ENCODE results near the gene PTH2.

PTH2 gene

DNA sequence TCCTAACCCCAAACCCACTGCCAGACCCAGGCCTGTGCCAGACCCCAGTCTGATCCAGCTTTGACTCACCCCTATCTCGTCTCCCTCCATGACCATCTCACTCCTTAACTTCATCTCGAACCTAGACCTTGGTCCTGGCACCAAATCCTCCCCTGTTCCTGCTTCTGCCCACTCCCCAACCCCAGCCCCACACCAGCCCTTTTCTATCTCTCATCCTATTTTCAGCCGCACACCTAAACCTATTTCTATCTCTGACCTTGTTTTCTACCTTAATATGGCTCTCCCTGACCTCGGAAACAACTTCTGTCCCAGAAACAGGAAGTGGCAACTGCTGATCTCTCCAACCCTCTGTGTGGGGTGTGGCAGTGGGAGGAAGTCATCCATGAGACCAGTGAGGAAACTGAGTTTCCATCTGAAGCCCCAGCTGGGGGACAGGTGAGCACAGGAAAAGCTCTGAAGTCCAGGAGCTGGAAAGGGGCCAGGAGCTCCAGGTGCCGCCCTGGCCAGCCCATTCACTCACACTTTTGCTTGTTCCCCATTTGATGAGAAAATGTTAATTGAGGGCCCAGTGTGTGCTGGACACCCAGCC lies 13.7 kb downstream of the PTH2 start:
- DNase-seq: peak; percentile 24

DNA sequence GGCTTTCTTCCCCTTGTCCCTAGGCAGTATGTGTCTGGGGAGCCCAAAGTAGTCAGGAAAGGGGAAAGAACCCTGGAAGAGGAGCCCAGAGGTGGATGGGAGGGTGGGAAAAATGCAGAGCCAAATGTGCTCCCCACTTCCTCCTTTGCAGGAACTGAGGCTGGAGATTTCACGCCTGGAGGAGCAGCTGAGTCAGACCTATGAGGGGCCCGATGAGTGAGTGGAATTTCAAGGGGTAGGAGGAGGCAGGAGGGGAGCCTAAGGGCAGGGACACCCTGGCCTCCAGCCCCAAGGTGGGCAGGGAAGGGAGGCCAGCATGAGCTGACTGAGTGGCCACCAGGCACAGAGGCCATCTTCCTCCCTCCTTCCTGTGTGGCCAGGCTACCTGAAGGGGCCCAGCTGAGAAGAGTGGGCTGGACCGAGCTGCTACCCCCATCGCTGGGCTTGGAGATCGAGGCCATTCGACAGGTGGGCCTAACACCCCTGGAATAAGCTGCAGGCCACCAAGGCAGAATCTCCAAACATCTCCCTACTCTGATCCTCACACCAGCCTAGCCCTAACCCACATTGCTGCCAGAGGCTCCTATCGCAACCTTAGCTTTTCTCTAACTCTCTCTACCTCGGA lies 14.3 kb downstream of the PTH2 start:
- no peak for DNase-seq

DNA sequence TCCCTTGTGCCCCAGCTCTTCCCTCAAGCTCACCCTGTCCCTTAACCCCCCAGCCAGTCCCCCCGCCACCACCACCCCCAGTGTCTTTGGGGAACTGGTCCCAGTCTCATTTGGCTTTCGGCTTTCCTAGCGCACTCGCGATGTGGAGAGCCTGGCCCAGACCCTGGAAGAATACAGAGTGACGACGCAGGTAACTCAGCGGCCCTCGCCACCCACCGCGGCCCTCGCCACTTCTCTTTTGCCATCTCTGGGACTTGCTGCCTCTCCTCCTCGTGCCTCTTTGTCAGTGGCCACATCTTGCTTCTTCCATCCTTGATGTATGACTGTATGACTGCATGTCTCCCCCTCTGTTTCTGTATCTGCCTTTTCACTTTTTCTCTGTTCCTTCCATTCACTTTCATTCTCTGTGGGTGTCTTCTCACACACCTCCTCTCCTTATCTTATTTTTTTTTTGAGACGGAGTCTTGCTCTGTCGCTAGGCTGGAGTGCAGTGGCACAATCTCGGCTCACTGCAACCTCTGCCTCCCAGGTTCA lies 15.7 kb downstream of the PTH2 start:
- no peak for DNase-seq

DNA sequence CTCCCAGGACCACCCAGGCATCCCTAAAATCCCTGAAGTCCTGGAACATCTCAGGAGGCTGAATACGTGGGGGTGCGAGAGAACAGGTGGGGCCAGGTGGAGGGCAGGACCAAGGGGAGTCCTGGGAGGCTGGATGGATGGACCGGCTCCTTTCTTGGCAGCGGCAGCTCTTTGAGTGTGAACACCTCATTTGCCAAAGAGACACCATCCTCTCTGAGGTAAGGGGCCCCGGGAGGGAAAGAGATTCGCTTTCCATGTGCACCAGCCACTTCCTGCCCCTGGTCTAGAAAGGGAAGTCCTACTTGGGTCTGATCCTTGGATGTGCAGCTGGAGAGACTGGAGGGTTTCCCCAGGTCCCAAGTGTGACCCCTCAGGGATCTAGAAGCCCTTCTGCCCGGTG lies 16.2 kb downstream of the PTH2 start:
- no peak for DNase-seq

DNA sequence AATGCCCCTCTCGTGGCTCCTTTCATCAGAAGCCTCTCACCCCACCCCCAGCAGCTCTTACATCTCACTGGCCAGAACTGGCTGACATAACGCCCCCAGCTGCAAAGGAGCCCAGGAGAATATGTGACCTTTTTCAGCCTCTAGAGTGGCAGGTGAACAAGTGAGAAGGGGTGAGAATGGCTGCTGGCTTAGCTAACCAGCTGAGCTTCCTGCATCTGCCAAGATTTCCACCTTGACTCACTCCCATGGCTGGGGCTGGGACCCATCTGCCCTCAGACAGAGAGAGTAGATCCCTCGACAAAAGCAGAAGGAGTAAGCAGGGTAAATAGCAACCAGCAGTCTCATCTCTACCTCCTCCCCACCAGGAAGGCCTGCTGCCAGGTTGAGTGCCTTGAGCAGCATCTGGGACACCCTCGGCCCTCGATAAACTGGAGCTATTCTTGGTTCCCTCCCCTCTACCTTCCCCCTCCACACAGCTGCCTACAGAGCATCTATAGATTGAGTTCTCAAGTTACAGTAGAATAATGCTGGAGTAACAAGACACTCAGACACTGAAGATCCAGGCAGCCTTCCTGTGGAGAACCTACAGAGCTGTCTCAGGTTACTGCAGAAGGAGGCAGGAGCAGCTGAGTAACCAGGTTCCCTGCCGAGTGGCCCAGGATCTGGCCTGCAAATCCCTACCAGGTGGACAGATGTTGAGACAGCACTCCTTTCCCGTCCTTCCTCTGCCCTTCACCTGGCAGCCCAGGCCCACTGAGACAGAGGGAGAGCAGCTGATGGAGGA lies 19.6 kb downstream of the PTH2 start:
- DNase-seq: no peak

DNA sequence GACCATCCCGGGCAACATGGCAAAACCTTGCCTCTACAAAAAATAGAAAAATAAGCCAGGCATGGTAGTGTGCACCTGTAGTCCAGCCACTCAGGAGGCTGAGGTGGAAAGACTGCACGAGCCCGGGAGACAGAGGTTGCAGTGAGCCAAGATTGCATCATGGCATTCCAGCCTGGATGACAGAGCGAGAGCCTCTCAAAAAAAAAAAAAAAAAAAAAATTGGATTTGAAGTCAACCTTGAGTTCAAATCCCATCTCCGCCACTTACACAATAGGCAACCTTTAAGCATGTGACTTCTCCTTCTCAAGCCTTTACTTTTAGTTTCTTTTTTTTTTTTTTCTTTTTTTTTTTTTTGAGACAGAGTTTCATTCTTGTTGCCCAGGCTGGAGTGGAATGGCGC lies 23.2 kb downstream of the PTH2 start:
- no peak for DNase-seq

DNA sequence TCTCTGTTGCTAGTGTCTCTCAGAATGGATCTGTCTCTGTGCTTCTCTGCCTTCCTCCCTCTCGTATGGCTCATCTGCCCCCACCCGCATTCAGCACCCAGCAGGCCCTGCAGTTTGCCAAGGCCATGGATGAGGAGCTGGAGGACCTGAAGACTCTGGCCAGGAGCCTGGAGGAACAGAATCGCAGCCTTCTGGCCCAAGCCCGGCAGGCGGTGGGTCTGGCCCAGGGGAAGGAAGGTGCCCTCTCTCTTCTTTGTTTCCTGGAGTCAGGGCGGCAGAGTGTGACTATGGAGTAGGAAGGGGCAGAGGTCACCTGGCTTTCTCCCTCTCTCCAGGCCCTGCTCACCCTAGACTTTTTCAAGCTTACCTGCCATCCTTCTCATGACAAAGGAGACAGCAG lies 24.3 kb downstream of the PTH2 start:
- no peak for DNase-seq

DNA sequence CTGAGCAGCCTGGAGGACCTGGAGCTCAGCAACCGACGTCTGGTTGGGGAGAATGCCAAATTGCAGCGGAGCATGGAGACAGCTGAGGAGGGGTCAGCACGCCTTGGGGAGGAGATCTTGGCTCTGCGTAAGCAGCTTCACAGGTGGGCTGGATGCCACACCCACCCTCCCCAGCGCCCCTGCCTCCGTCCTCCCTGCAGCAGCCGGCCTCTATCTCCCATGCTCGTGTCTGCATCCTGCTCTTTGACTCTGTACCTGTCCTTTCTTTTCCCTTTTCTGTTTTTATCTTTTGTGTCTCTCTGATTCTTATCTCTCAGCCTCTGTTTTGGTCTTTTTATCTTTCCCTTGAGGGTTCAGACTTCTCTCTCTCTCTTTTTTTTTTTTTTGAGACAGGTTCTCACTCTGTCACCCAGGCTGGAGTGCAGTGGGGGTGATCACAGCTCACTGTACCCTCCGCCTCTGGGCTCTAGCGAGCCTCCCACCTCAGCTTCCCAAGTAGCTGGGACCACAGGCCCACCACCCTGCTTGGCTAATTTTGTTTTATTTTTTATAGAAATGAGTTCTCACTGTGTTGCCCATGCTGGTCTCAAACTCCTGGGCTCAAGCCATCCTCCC lies 25.1 kb downstream of the PTH2 start:
- no peak for DNase-seq

DNA sequence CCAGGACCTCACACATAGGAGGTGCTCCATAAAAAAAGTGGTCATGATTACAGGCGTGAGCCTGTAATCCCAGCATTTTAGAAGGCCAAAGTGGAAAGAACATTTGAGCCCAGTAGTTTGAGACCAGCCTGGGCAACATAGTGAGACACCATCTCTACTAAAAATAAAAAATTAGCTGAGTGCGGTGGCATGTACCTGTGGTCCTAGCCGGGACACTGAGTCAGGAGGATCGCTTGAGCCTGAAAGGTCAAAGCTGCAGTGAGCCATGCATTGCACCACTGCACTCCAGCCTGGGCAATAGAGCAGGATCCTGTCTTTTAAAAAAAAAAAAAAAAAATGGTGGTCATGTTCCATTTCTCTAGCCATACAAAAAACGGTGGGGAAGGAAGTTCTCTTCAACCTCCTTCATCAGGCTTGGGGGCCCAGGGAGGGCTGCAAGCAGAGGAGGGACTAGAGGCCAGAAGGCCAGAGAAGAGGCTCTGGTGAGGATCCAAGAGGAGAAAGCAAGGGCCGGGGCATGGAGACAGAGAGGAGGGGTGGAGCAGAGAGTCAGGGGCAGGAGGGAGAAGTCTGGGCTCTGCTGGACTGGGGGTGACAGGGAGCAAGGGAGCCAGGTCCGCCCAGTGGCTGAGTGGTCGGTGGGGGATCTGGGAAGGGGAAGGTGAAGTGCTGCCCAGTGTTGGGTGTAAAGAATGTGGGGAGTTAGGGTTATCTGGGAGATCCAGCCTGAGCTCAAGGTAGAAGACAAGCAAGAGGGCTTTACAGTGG lies 26.3 kb downstream of the PTH2 start:
- no peak for DNase-seq

DNA sequence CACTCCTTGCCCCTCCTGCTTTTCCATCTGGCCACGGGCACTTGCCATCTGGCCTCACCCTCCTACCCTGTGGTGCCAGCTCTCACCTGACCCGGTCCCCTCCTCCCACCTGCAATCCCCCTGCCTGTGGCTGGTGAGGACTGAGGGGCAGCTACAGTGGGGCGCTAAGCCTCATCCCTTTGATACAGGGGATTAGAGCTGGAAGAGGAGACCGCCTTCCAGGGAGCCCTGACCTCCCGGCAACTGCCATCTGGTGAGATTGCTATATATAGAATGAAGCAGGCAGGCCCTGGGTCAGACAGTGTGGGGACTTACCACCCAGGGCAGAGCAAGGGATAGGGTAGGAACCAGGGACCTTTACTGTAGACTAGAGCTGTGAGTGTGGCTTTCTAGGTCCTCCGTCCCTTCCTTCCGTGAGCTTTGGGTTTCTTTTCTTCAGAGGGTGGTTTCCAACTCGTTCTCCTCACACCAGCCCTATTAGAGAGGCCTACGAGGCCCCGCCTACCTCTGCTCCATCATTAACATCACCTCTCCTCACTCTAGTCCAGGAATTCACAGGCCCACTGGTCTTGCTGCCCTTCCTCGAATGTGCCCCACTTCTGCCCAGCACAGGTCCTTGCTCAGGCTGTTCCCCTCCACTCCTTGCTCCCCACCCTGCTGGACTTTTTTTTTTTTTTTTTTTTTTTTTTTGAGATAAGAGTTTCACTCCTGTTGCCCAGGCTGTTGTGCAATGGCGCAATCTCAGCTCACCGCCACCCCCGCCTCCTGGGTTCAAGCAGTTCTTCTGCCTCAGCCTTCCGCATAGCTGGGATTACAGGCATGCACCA lies 27.4 kb downstream of the PTH2 start:
- no peak for DNase-seq

DNA sequence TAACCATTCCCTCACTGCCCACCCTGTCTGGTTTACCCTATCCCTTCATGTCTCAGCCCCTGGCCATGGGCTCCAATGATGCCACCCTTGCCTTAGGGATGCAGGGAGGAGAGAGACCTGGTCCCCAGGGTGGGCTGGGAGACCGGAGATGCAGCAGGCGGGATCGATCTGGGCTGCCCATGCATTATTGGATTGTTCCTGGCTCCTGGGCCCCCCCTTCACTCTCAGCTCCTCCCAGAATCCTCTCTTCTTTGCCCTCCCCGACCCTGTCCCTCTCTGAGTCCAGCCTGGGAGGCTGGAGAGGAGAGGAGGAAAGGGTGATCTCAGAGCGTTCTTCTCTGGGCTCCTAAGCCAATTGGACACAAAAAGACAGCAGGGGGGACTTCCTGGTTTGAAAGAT lies 29.4 kb downstream of the PTH2 start:
- DNase-seq: no peak

DNA sequence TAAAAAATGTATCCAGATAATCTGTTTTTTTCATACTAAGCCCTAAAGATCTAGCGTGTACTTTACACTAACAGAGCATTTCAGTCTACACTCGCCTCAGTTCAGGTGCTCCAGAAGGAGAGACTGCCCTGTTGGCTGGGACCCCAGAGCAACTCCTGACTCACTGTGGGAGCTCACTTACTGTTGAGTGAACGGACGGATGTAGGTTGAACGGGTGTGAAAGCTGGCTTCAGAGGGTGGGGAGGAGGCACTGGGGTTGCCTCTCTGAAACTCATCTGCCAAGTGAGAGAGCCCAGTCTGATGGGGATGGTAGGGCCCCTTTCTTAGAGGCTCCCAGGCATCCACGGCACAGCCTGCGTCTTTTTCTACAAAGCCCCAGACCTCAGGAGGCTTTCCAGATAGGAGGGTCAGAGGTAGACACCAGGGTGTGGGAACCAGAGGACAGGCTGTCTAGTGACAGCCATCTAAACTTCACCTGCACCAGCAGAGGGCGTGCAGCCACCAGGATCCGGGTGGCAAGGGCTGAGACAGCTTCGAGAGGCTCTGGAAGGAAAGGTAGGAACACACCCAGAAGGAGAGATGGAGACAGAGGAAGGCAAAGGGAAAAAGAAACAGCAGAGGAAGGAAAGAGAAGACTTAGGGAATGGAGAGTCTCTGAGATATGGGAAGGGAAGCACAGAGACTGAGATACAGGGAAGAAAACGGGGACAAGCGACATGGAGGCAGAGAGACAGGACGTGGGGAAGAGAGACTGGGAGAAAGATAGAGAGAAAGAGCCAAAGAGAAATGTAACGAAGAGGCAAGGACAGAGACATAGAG lies 31.5 kb downstream of the PTH2 start:
- peak; percentile 82 for DNase-seq

DNA sequence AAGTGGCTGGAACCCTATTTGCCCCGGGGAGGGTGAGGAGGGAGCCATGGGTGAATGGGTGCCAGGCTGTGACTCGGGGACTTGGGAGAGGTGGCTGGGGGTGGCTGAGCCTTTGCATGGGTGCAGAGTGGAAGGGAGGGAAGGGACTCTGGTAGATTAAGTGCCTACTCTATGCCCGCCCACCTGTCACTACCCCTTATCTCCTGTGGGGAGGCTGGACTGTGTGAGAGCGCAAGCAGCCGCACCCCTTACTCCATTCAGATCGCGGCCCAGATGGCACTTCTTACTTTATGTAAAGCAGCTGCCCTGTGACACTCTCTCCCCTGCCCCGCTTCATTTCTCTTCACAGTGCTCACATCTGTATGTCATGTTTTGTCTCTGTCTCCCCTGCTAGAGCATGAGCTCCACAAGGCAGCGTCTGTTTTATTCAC lies 32.3 kb downstream of the PTH2 start:
- no peak for DNase-seq

DNA sequence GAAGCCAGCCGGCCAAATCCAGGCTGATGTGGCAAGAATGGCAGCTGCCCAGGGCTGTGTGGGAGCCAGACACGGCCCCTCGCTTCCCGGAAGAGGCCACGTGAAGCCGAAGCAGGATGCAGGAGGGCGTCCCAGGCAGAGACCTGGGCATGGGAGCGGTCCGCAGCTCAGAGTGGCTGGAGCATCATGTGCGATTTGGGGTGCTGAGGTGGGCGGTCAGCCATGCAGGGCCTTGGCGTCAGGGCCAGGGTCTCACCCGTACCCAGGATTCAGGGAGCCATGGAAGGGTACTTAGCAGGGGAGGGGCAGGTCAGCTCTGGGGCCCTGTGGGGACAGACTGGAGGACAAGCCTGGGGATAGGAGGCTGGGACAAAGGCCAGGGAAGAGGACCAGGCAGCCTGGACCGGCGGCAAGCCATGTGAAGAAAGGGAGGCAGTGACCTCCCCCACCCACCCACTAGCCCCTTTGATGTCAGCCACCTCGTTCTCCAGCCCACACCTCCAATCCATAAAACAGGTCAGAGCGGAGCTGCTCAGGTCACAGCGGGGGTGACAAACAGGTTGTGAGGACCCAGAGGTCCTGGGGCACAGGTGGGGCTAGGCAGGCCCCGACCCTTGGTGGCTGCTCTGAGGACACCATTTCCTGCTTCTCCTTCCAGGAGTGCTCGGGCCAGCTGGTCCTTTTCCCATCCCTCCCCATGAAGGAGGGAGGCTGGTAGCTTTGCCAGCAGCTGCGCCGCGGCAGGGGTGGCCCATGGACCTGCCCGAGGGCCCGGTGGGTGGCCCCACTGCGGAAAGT lies 32.9 kb downstream of the PTH2 start:
- DNase-seq: no peak

DNA sequence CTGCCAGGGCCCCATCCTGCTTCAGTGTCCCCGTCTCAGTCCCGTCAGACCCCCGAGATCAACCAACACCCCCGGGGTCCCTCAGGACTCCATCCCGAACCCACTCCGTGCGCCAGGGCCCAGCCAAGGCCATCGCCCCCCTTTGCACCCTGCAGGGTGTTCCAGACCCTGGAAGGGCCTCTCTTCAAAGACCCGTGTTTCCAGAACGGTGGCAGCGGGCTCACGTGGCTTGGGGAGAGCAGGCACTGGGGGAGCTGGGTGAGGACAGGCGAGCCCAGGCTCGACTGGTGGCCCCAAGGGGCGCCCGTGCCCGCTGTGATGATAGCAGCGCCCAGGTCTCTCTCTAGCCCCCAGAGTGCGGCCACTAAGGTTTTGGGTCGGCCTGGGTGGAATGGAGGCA lies 33.8 kb downstream of the PTH2 start:
- no peak for DNase-seq

DNA sequence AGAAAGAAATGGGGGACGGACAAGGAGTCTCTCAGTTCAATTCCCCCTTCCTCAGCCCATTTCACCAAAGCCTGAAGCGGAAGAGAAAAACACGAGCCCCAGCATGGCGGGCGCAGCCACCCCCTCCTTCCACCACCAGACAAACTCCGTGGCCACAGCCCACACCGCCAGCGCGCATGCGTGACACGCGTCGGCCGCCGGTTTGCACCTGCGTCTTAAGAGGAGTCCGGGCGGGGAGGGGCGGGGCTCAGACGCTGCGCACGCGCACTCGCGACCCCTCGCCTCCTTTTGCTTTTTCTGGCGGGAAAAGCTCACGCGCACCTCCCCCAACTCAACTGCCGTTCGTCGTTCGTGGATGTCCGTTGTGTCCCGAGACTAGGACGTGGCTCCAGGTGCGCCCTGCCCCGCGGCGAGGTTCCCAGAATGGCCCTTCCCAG lies 35.3 kb downstream of the PTH2 start, which contains the start of gene KASH5:
TSS of gene KASH5 (plus strand) at position 314 of the 437 bp plus-strand sequence. CDS start 2,635 bp downstream, outside the sequence.
- peak; percentile 79 for DNase-seq

DNA sequence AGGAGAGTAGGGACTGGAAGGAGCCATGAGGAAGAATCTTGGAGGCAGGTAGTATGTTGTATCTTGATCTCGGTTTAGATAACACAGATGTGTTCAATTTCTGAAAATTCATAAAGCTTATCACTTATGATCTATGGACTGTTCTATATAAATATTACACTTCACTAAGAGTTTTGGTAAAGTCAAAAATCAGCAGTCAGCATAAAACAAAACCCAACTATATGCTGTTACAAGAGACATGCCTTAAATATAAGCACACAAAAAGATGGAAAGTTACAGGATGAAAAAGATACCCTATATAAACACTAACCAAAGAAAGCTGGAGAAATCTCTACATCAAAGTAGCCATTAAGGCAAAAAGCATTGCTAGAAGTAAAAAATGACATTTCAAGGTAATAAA lies 39.6 kb downstream of the PTH2 start:
- no peak for DNase-seq

DNA sequence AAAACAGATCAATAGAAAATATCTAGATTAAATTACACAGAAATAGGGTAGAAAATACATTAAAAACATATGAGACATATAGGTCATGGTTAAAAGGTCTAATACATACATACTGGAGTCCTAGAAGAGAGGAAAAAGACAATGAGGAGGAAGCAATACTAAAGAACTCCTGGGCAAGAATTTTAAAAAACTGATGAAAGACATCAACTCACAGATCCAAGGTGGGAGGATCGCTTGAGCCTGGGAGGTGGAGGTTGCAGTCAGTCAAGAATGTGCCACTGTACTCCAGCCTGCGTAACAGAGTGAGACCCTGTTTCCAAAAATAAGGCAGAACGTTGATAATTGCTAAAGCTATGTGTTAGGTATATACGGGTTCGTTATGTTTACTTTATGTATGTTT lies 40.6 kb downstream of the PTH2 start:
- no peak for DNase-seq

DNA sequence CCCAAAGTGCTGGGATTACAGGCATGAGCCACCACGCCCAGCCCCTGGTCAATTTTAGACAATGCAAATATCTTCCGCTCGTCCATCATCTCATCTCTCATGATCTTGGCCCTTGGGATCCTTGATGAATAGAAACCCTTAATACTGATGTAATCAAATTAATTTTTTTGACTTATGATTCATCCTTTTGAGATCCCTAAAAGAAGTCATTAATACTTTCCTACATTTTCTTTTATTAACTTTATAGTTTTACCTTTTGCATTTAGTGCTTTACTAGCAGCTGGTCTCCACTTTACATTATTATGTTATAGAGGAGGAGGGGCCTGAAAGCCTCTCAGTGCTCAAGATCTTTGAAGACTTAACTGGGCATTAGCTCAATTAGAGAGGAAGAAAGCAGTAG lies 42.9 kb downstream of the PTH2 start:
- no peak for DNase-seq

DNA sequence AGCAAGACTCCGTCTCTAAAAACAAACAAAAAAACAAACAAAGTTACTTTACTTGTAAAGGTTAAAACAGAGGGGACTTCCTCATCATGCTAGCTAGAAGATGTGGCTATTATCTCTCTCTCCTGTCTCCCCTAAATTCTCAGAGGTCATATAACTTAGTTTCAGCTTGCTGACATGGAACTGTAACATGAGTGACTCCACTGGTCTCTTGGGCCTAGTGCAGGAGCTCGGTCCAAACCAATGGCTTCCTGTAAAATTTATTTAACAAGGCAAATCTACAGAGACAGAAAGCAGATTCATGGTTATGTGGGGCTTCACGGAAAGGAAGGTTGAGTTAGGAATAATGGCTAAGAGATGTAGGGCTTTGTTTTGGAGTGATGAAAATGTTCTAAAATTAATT lies 44.7 kb downstream of the PTH2 start:
- no peak for DNase-seq

All from stimulated activated CD4-positive, alpha-beta T cell treated with anti-CD3 and anti-CD28 coated beads, Interleukin-4, amount 100 ng/mL, for 24 hours (primary cell).